Thyroid gland (tissue), 4 donors: Measurements from ENCODE around the gene TBC1D8. TPM values are rescaled to one million over a fixed set of nuclear protein-coding genes. Genes with fewer than 3 reads are reported as not detected.

Experiments
- DNase-seq, 2 donors: peaks; one replicate each; pipeline ENCODE4 v3.0.0-alpha.2; 2019
- H3K27ac ChIP-seq, 3 donors: fragments of 200-600 bp; sonication (generic); 1 replicate in 2 of 3; 2 replicates in 1 of 3; pipeline ENCODE4 v1.5.1; 2016 to 2019; ENCODE audit warnings: mild to moderate bottlenecking in 1 of 3, moderate library complexity in 1 of 3
- H3K27me3 ChIP-seq: fragments of 200-600 bp; sonication (generic); one replicate; pipeline ENCODE4 v1.5.1; 2019
- H3K36me3 ChIP-seq, 2 donors: fragments of 200-600 bp; sonication (generic); one replicate each; pipeline ENCODE4 v1.5.1; 2016 to 2019
- H3K4me1 ChIP-seq, 2 donors: fragments of 200-600 bp; sonication (generic); one replicate each; pipeline ENCODE4 v1.5.1; 2017 to 2019
- H3K4me3 ChIP-seq, 3 donors: fragments of 200-600 bp; sonication (generic); replicated peaks in 1 of 3; 1 replicate in 2 of 3; 2 replicates in 1 of 3; pipeline ENCODE4 v1.5.1; 2016; ENCODE audit warnings: mild to moderate bottlenecking in 1 of 3
- H3K9me3 ChIP-seq: fragments of 200-600 bp; sonication (generic); one replicate; pipeline ENCODE4 v1.5.1; 2017
- POLR2A ChIP-seq, 2 donors: fragments of 450-650 bp; IDR thresholded peaks; one replicate each; pipeline ENCODE4 v1.6.1; 2017; ENCODE audit warnings: antibody characterized with exemption in 2 of 2, mild to moderate bottlenecking in 2 of 2, moderate library complexity in 1 of 2
- WGBS, 2 donors: methylation state at CpG; one replicate each; pipeline ENCODE4 v1.1.5; 2017; 5-methylcytosine and 5-hydroxymethylcytosine counted together
- intact Hi-C: fragments of 100-400 bp; cut with DNase I; formaldehyde crosslinking; loops from one replicate; pipeline ENCODE4 v1.15.1; 2023
- total RNA-seq, 4 donors: library from RNA; depleted of rRNA; stranded (reverse); fragments of >200 nt; gene quantifications; one replicate each; pipeline ENCODE4 v1.2.3, GENCODE V29; 2016
- TF ChIP-seq, protein P1 (sequence below), 6 experiments: fragments of 200-600 bp in 3 of 6; fragments of 450-650 bp in 3 of 6; sonication (generic) in 3 of 6; IDR thresholded peaks; one replicate each; pipeline ENCODE4 v1.5.1; 2016 to 2019; ENCODE audit warnings: antibody characterized with exemption in 6 of 6, mild to moderate bottlenecking in 2 of 6, inconsistent platforms in 1 of 6, moderate library complexity in 1 of 6

The TBC1D8 gene
- total RNA-seq, 4 donors from 2014 or later: 16.4 to 36.8 (median 27.1) TPM

- Histone ChIP-seq H3K36me3 (no peaks in the 10 kb centered on the region), H3K27ac (no peak overlapping the region), H3K9me3 (no peaks in the 10 kb centered on the region), H3K4me1 (peaks cover 0 to 5% of the 10 kb centered on the region in 2 donors), H3K27me3 (no peaks in the 10 kb centered on the region), H3K4me3 (no peak overlapping the region)
- intact Hi-C loops: no loop called here
- 82 to 92% methylated on average over 9 of the region's 9 CpGs for WGBS, 2 donors
- no peak for DNase-seq
- TF ChIP-seq, protein P1, sequence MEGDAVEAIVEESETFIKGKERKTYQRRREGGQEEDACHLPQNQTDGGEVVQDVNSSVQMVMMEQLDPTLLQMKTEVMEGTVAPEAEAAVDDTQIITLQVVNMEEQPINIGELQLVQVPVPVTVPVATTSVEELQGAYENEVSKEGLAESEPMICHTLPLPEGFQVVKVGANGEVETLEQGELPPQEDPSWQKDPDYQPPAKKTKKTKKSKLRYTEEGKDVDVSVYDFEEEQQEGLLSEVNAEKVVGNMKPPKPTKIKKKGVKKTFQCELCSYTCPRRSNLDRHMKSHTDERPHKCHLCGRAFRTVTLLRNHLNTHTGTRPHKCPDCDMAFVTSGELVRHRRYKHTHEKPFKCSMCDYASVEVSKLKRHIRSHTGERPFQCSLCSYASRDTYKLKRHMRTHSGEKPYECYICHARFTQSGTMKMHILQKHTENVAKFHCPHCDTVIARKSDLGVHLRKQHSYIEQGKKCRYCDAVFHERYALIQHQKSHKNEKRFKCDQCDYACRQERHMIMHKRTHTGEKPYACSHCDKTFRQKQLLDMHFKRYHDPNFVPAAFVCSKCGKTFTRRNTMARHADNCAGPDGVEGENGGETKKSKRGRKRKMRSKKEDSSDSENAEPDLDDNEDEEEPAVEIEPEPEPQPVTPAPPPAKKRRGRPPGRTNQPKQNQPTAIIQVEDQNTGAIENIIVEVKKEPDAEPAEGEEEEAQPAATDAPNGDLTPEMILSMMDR (IDR thresholded peaks at IDR 0.05): no peak
- no peak for TF ChIP-seq POLR2A (IDR thresholded peaks at IDR 0.05)
These were observed 44.9 kb upstream of the TBC1D8 start for GRCh38 chr2:101195871-101196661.

GRCh38 chr2:101193033-101193626, 41.9 kb upstream of the TBC1D8 start:
- intact Hi-C loops: no loop called here

DNA sequence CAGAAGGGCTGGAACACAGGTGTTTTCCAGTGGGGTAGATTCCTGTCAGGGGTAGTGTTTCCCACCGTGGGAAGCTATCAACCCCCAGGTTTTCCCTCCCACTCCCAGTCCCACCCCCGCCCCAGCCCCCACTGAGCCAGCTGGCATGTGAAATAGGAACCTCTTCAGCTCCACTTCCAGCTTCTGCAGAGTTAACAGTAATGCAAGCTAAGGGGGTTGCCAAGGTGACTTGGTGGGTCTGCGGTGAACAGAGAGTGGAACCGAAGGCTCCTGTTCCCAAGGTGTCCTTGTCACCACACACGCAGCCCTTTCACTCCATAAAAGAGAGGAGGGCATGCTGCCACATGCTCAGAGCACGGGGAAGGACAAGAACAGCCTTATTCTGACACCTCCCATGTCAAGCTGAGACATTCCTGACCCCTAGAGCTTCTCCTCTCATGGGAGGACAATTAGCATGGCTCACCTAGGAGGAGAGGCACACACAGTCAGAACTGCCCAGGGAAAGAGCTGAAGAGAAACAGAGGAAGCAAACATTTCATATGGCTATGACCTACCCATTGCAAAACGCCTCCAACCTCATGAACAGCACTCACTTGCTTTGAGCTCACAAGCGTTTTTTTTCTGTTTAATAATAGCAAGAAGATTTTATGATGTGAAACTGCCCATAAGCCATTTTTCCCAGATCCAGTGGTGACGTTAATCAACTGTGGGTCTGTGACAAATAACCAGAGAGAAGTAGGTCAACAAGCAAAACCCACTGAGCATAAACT, 39.8 kb upstream of the TBC1D8 start:
- no peaks in the 10 kb centered on the region for H3K27me3 ChIP-seq
- WGBS, 2 donors: 19 to 27% methylated on average over 7 to 9 of the region's 9 CpGs
- H3K4me3 ChIP-seq: no peak overlapping the region
- TF ChIP-seq POLR2A (IDR thresholded peaks at IDR 0.05): no peak
- TF ChIP-seq, protein P1 (IDR thresholded peaks at IDR 0.05): no peak
- DNase-seq: no peak
- no peak overlapping the region for H3K27ac ChIP-seq
- intact Hi-C loops: no loop called here
- H3K4me1 ChIP-seq: peaks cover 0 to 9% of the 10 kb centered on the region in 2 donors
- no peaks in the 10 kb centered on the region for H3K9me3 ChIP-seq
- H3K36me3 ChIP-seq: no peaks in the 10 kb centered on the region

More at GRCh38 chr2:101193033-101193626, 41.9 kb upstream of the TBC1D8 start:
- Histone ChIP-seq H3K36me3 (no peaks in the 10 kb centered on the region), H3K4me3 (no peak overlapping the region), H3K9me3 (no peaks in the 10 kb centered on the region), H3K27ac (no peak overlapping the region), H3K4me1 (peaks cover 0 to 9% of the 10 kb centered on the region in 2 donors), H3K27me3 (no peaks in the 10 kb centered on the region)
- DNase-seq: no peak
- WGBS, 2 donors: 80 to 89% methylated on average over 11 of the region's 11 CpGs
- TF ChIP-seq POLR2A (IDR thresholded peaks at IDR 0.05): no peak
- TF ChIP-seq, protein P1 (IDR thresholded peaks at IDR 0.05): no peak

DNA sequence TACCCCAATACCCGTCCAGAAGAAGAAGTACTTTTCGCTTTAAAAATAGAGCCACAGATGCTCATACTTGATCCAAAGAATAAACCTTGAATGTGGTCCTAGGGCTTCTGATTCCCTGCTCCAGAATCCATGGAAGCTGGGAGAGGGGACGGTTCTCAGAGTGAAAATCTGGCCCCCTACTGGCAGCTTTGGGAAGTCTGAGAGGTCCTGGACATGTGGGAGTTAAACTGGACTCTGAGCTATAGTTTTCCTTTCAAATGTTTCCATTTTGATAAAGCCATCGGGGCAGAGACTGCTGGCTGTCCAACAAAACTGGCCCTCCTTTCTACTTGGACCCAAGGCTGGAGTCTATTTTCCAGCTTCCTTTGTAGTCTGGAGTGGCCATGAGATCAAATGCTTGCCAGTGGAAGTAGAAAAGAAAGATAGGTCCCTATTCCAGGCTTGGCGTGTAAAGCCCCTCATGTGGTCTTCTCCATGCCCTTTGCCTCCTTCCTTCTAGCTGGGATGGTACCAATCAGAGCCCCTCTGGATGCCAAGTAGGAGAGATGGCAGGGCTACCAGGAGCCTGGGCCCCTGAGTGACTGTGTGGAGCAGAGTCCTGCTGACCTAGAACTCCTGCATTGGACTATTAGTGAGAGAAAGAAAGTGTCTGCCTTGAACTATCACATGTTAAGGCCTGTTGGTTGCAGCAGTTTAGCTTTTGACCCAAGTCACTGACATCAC, 37.7 kb upstream of the TBC1D8 start:
- no peak overlapping the region for H3K27ac ChIP-seq
- peak in 1 of 2 donors; percentile 25 for DNase-seq
- 73 to 77% methylated on average over 5 of the region's 5 CpGs for WGBS, 2 donors
- no peaks in the 10 kb centered on the region for H3K27me3 ChIP-seq
- intact Hi-C loops: no loop called here
- H3K4me3 ChIP-seq: no peak overlapping the region
- no peaks in the 10 kb centered on the region for H3K36me3 ChIP-seq
- H3K4me1 ChIP-seq: peaks cover 0 to 9% of the 10 kb centered on the region in 2 donors
- no peaks in the 10 kb centered on the region for H3K9me3 ChIP-seq
- TF ChIP-seq POLR2A (IDR thresholded peaks at IDR 0.05): no peak
- TF ChIP-seq, protein P1 (IDR thresholded peaks at IDR 0.05): peak in 5 of 6 experiments; percentile 6 to 50 (median 31)
